ENCODE data around the gene NOX5. TPM values are rescaled to one million over a fixed set of nuclear protein-coding genes. Genes with fewer than 3 reads are reported as not detected.

NOX5 gene
- total RNA-seq, 3 donors from 2014 or later (not counting 1 experiment from before 2014, with no cell fraction given) = 0.20 TPM; not detected in 2

GRCh38 chr15:68997050-68997449 is 17.4 kb upstream of the NOX5 start:
- no peak overlapping the region for H3K4me3 ChIP-seq (ENCODE audit: low read length)
- Mint-ChIP-seq H3K4me1 (no peaks in the 10 kb centered on the region), H3K27me3 (ENCODE audit: low read depth in 2 of 2) (peaks cover 6 to 17% of the 10 kb centered on the region in 2 donors), H3K9me3 (no peaks in the 10 kb centered on the region), H3K4me3 (no peak overlapping the region), H3K27ac (no peak overlapping the region), H3K36me3 (no peaks in the 10 kb centered on the region)
- 91% methylated on average over 4 of the region's 4 CpGs for WGBS (ENCODE audit: insufficient coverage)
- DNase-seq (no peak), ATAC-seq (no peak)
- H3K9me3 ChIP-seq (ENCODE audit: control insufficient read depth, insufficient read depth, low read length) = no peaks in the 10 kb centered on the region
- no peak for TF ChIP-seq CTCF (IDR thresholded peaks at IDR 0.05)
- no peaks in the 10 kb centered on the region for H3K4me1 ChIP-seq (ENCODE audit: control insufficient read depth, insufficient read depth, low read length)
- intact Hi-C loops (cut with micrococcal nuclease) = no loop called here
- H3K27me3 ChIP-seq (ENCODE audit: control insufficient read depth, insufficient read depth, low read length) = no peaks in the 10 kb centered on the region
- H3K27ac ChIP-seq (ENCODE audit: low read length) = no peak overlapping the region
- H3K36me3 ChIP-seq (ENCODE audit: control insufficient read depth, insufficient read depth, low read length) = no peaks in the 10 kb centered on the region

- ATAC-seq = no peak
- H3K36me3 ChIP-seq (ENCODE audit: control insufficient read depth, insufficient read depth, low read length) = no peaks in the 10 kb centered on the region
- no peak overlapping the region for H3K4me3 Mint-ChIP-seq
- no peaks in the 10 kb centered on the region for H3K4me1 ChIP-seq (ENCODE audit: control insufficient read depth, insufficient read depth, low read length)
- H3K27me3 Mint-ChIP-seq (ENCODE audit: low read depth in 2 of 2) = peaks cover 6 to 11% of the 10 kb centered on the region in 2 donors
- H3K36me3 Mint-ChIP-seq = no peaks in the 10 kb centered on the region
- 71% methylated on average over 4 of the region's 4 CpGs for WGBS (ENCODE audit: insufficient coverage)
- intact Hi-C loops (cut with micrococcal nuclease) = no loop called here
- H3K9me3 Mint-ChIP-seq = no peaks in the 10 kb centered on the region
- H3K27ac ChIP-seq (ENCODE audit: low read length) = no peak overlapping the region
- no peaks in the 10 kb centered on the region for H3K9me3 ChIP-seq (ENCODE audit: control insufficient read depth, insufficient read depth, low read length)
- H3K27ac Mint-ChIP-seq = no peak overlapping the region
- no peaks in the 10 kb centered on the region for H3K27me3 ChIP-seq (ENCODE audit: control insufficient read depth, insufficient read depth, low read length)
- no peak overlapping the region for H3K4me3 ChIP-seq (ENCODE audit: low read length)
- no peaks in the 10 kb centered on the region for H3K4me1 Mint-ChIP-seq
- no peak for DNase-seq
- TF ChIP-seq CTCF (IDR thresholded peaks at IDR 0.05) = no peak
These were observed 16.3 kb upstream of the NOX5 start for GRCh38 chr15:68997930-68998777.

- ATAC-seq = no peak
- no peaks in the 10 kb centered on the region for H3K36me3 ChIP-seq (ENCODE audit: control insufficient read depth, insufficient read depth, low read length)
- H3K9me3 ChIP-seq (ENCODE audit: control insufficient read depth, insufficient read depth, low read length) = no peaks in the 10 kb centered on the region
- no peak for DNase-seq
- Mint-ChIP-seq H3K27ac (no peak overlapping the region), H3K4me3 (no peak overlapping the region), H3K27me3 (ENCODE audit: low read depth in 2 of 2) (peaks cover 6 to 19% of the 10 kb centered on the region in 2 donors), H3K9me3 (no peaks in the 10 kb centered on the region), H3K36me3 (no peaks in the 10 kb centered on the region), H3K4me1 (no peaks in the 10 kb centered on the region)
- TF ChIP-seq CTCF (IDR thresholded peaks at IDR 0.05) = no peak
- 87% methylated on average over 6 of the region's 6 CpGs for WGBS (ENCODE audit: insufficient coverage)
- no peaks in the 10 kb centered on the region for H3K27me3 ChIP-seq (ENCODE audit: control insufficient read depth, insufficient read depth, low read length)
- no peak overlapping the region for H3K4me3 ChIP-seq (ENCODE audit: low read length)
- H3K27ac ChIP-seq (ENCODE audit: low read length) = no peak overlapping the region
- no peaks in the 10 kb centered on the region for H3K4me1 ChIP-seq (ENCODE audit: control insufficient read depth, insufficient read depth, low read length)
- intact Hi-C loops (cut with micrococcal nuclease) = no loop called here
These were observed 15.4 kb upstream of the NOX5 start for GRCh38 chr15:68999091-68999490.
